ENCODE data around the gene GRB14. TPM values are rescaled to one million over a fixed set of nuclear protein-coding genes. Genes with fewer than 3 reads are reported as not detected.
"Not testable (repeated sequence)": the region's sequence is repeated elsewhere in the genome, so short reads cannot be mapped to it uniquely, and the experiment has no call there.

GRB14 gene
- total RNA-seq, 2 donors from 2014 or later: 6.4 to 14.8 TPM

GRCh38 chr2:164562666-164563065 is 58.6 kb downstream of the GRB14 start:
- ATAC-seq (no peak), DNase-seq (no peak)
- intact Hi-C loops (cut with DNase I): no loop called here

- DNase-seq (no peak), ATAC-seq (no peak)
- intact Hi-C loops (cut with DNase I): loop anchor here in 1 of 2 donors (2.0 kb wide), 1 partner anchor 39 kb away; no protein-coding TSS in a partner anchor
Measured at GRCh38 chr2:164561991-164562390, 59.3 kb downstream of the GRB14 start.

GRCh38 chr2:164561416-164561815 is 59.9 kb downstream of the GRB14 start:
- DNase-seq (no peak), ATAC-seq (peak in 1 of 2 donors; percentile 33)
- intact Hi-C loops (cut with DNase I): loop anchor here in 1 of 2 donors (2.0 kb wide), 1 partner anchor 39 kb away; no protein-coding TSS in a partner anchor

- ATAC-seq: peak; percentile 83 to 88
- intact Hi-C loops (cut with DNase I): loop anchor here in 1 of 2 donors (2.0 kb wide), 1 partner anchor 40 kb away; no protein-coding TSS in a partner anchor
- no peak for DNase-seq
Measured at GRCh38 chr2:164560902-164561301, 60.4 kb downstream of the GRB14 start.

GRCh38 chr2:164560181-164560792 is 61.0 kb downstream of the GRB14 start:
- ATAC-seq (no peak), DNase-seq (no peak)
- intact Hi-C loops (cut with DNase I): loop anchor here in 1 of 2 donors (2.0 kb wide), 1 partner anchor 41 kb away; no protein-coding TSS in a partner anchor

- intact Hi-C loops (cut with DNase I): loop anchor here (2.0 to 10.0 kb wide), 2 partner anchors 156 to 158 kb away; no protein-coding TSS in a partner anchor
- DNase-seq: no peak
- ATAC-seq: no peak
Measured at GRCh38 chr2:164558450-164558849, 62.8 kb downstream of the GRB14 start.

GRCh38 chr2:164554487-164554886 is 66.8 kb downstream of the GRB14 start:
- DNase-seq: no peak
- intact Hi-C loops (cut with DNase I): loop anchor here in 1 of 2 donors (10.0 kb wide), 1 partner anchor 160 kb away; no protein-coding TSS in a partner anchor
- peak in 1 of 2 donors; percentile 26 for ATAC-seq

GRCh38 chr2:164551519-164551918 is 69.8 kb downstream of the GRB14 start:
- DNase-seq (no peak), ATAC-seq (no peak)
- intact Hi-C loops (cut with DNase I): loop anchor here in 1 of 2 donors (10.0 kb wide), 1 partner anchor 163 kb away; no protein-coding TSS in a partner anchor

GRCh38 chr2:164549705-164550104 is 71.6 kb downstream of the GRB14 start:
- DNase-seq, ATAC-seq: not testable (repeated sequence)
- intact Hi-C loops (cut with DNase I): loop anchor here in 1 of 2 donors (10.0 kb wide), 1 partner anchor 165 kb away; no protein-coding TSS in a partner anchor

GRCh38 chr2:164545484-164545883 is 75.8 kb downstream of the GRB14 start:
- DNase-seq: no peak
- no peak for ATAC-seq
- intact Hi-C loops (cut with DNase I): no loop called here

- DNase-seq: no peak
- intact Hi-C loops (cut with DNase I): no loop called here
- ATAC-seq: peak in 1 of 2 donors; percentile 45
Measured at GRCh38 chr2:164542581-164543021, 78.7 kb downstream of the GRB14 start.

- ATAC-seq: peak; percentile 38 to 78
- intact Hi-C loops (cut with DNase I): no loop called here
- no peak for DNase-seq
Measured at GRCh38 chr2:164538240-164538866, 82.9 kb downstream of the GRB14 start.

GRCh38 chr2:164535280-164536025 is 85.8 kb downstream of the GRB14 start:
- intact Hi-C loops (cut with DNase I): no loop called here
- DNase-seq: no peak
- no peak for ATAC-seq

GRCh38 chr2:164530464-164530863 is 90.8 kb downstream of the GRB14 start:
- intact Hi-C loops (cut with DNase I): no loop called here
- DNase-seq (no peak), ATAC-seq (no peak)

- DNase-seq (no peak), ATAC-seq (no peak)
- intact Hi-C loops (cut with DNase I): no loop called here
Measured at GRCh38 chr2:164523726-164524125, 97.6 kb downstream of the GRB14 start.

- intact Hi-C loops (cut with DNase I): no loop called here
Measured at GRCh38 chr2:164523009-164523408, 98.3 kb downstream of the GRB14 start.

GRCh38 chr2:164522561-164522981 is 98.7 kb downstream of the GRB14 start:
- no peak for ATAC-seq
- intact Hi-C loops (cut with DNase I): no loop called here
- DNase-seq: no peak

More at GRCh38 chr2:164523009-164523408, 98.3 kb downstream of the GRB14 start:
- ATAC-seq (no peak), DNase-seq (no peak)

- intact Hi-C loops (cut with DNase I): no loop called here
Measured at GRCh38 chr2:164515734-164516133, 105.5 kb downstream of the GRB14 start.

GRCh38 chr2:164515030-164515429 is 106.3 kb downstream of the GRB14 start:
- DNase-seq: no peak
- intact Hi-C loops (cut with DNase I): no loop called here
- ATAC-seq: no peak

More at GRCh38 chr2:164515734-164516133, 105.5 kb downstream of the GRB14 start:
- DNase-seq (no peak), ATAC-seq (no peak)
